PC-9 (cell line): Measurements from ENCODE around the gene LOXL4.

ENCODE experiments used
- EZH2 ChIP-seq: fragments of 200-600 bp; sonication (generic); IDR thresholded peaks from 2 replicates; pipeline ENCODE4 v1.8.0; 2017; ENCODE audit warnings: antibody characterized with exemption, low read depth
- TF ChIP-seq, protein P1 (sequence below): fragments of 200-600 bp; sonication (generic); conservative IDR thresholded peaks from 2 replicates; pipeline ENCODE4 v1.6.1; 2017; ENCODE audit warnings: mixed run types, antibody characterized with exemption, mild to moderate bottlenecking, moderate library complexity

DNA sequence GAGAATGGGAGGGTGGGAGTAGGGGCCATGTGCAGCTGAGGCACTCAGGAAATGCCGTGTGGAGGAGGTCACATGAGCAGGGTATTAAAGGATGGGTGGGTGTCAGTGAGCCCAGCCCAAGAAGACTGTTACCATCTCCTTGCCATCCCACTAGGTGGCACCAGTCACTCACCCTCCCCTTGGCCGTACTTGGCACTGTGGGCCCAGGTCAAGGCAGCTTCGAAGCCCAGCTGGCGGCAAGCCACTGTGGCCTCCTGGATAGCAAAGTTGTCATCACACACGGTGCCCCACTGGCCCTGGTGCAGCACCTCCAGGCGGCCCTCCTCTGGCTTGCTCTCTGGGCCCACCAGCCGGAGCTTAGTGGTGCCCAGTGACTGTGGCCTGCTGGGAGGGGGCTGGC lies 5.4 kb downstream of the LOXL4 start:
- TF ChIP-seq, protein P1, sequence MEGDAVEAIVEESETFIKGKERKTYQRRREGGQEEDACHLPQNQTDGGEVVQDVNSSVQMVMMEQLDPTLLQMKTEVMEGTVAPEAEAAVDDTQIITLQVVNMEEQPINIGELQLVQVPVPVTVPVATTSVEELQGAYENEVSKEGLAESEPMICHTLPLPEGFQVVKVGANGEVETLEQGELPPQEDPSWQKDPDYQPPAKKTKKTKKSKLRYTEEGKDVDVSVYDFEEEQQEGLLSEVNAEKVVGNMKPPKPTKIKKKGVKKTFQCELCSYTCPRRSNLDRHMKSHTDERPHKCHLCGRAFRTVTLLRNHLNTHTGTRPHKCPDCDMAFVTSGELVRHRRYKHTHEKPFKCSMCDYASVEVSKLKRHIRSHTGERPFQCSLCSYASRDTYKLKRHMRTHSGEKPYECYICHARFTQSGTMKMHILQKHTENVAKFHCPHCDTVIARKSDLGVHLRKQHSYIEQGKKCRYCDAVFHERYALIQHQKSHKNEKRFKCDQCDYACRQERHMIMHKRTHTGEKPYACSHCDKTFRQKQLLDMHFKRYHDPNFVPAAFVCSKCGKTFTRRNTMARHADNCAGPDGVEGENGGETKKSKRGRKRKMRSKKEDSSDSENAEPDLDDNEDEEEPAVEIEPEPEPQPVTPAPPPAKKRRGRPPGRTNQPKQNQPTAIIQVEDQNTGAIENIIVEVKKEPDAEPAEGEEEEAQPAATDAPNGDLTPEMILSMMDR, result peak; percentile 67
- no peak for TF ChIP-seq EZH2
